HL-60 (cell line): ENCODE results near the gene PARP12.

Experiments
- DNase-seq, 2 experiments: peaks; one replicate each; pipeline ENCODE4 v3.0.0-alpha.2; 2010 to 2020; ENCODE audit warnings: low read depth in 1 of 2, low spot score in 1 of 2
- H3K27ac ChIP-seq: fragments of 250-450 bp; sonication (Bioruptor Pico); replicated peaks from 2 replicates; pipeline ENCODE4 v1.5.1; 2020; ENCODE audit warnings: mild to moderate bottlenecking, moderate library complexity
- H3K27me3 ChIP-seq: fragments of 250-450 bp; sonication (Bioruptor Pico); 2 replicates; pipeline ENCODE4 v1.5.1; 2021; ENCODE audit warnings: mild to moderate bottlenecking, moderate library complexity; ENCODE audit not compliant: insufficient read depth, poor library complexity, severe bottlenecking
- H3K4me3 ChIP-seq: replicated peaks from 2 replicates; pipeline ENCODE4 v1.5.1; 2011; ENCODE audit warnings: mild to moderate bottlenecking, control low read depth, low read length; ENCODE audit not compliant: insufficient read depth
- CTCF ChIP-seq: IDR thresholded peaks from one replicate; pipeline ENCODE4 v1.5.1; 2011; ENCODE audit warnings: low read length, control low read depth, inconsistent platforms; ENCODE audit not compliant: insufficient read depth
- GABPA ChIP-seq: IDR thresholded peaks from 2 replicates; pipeline ENCODE4 v1.6.1; 2012; ENCODE audit warnings: low read depth
- POLR2AphosphoS5 ChIP-seq: IDR thresholded peaks from 2 replicates; pipeline ENCODE4 v1.6.1; 2012; ENCODE audit warnings: low read depth
- REST ChIP-seq: IDR thresholded peaks from 2 replicates; pipeline ENCODE4 v1.6.1; 2012; ENCODE audit warnings: low read depth; ENCODE audit not compliant: insufficient replicate concordance
- SPI1 ChIP-seq: IDR thresholded peaks from 2 replicates; pipeline ENCODE4 v1.6.1; 2012; ENCODE audit warnings: low read depth, mild to moderate bottlenecking, borderline replicate concordance

The PARP12 gene

GRCh38 chr7:140036224-140036962, 26.4 kb downstream of the PARP12 start:
- Histone ChIP-seq H3K4me3 (no peak overlapping the region), H3K27ac (no peak overlapping the region), H3K27me3 (peaks cover 10% of the 10 kb centered on the region)
- TF ChIP-seq GABPA (no peak), REST (peak; percentile 87)
- DNase-seq = peak in 1 of 2 experiments; percentile 52

- H3K27ac ChIP-seq = no peak overlapping the region
These were observed 27.1 kb downstream of the PARP12 start for GRCh38 chr7:140035400-140036223.

GRCh38 chr7:140034421-140034820, 28.3 kb downstream of the PARP12 start:
- no peak for TF ChIP-seq REST
- no peak overlapping the region for H3K27ac ChIP-seq
- no peak for DNase-seq
- H3K4me3 ChIP-seq = no peak overlapping the region
- peaks cover 10% of the 10 kb centered on the region for H3K27me3 ChIP-seq

More at GRCh38 chr7:140035400-140036223, 27.1 kb downstream of the PARP12 start:
- H3K27me3 ChIP-seq = peaks cover 10% of the 10 kb centered on the region
- no peak overlapping the region for H3K4me3 ChIP-seq
- no peak for DNase-seq
- TF ChIP-seq CTCF = no peak
- no peak for TF ChIP-seq REST
- TF ChIP-seq POLR2AphosphoS5 = no peak
- no peak for TF ChIP-seq SPI1
- no peak for TF ChIP-seq GABPA

GRCh38 chr7:140033779-140034363, 28.9 kb downstream of the PARP12 start:
- Histone ChIP-seq H3K27ac (no peak overlapping the region), H3K4me3 (no peak overlapping the region), H3K27me3 (peaks cover 10% of the 10 kb centered on the region)
- no peak for TF ChIP-seq CTCF
- TF ChIP-seq SPI1 = no peak
- TF ChIP-seq REST = no peak
- TF ChIP-seq POLR2AphosphoS5 = no peak
- no peak for DNase-seq
